Ascending aorta (tissue), 2 donors: ENCODE data around the gene TMEM151B. TPM values are rescaled to one million over a fixed set of nuclear protein-coding genes. Genes with fewer than 3 reads are reported as not detected.
A peak's percentile ranks its signal among the peaks of the same experiment; 100 is the strongest.

Experiments used
- DNase-seq, 2 donors: peaks; one replicate each; pipeline ENCODE4 v3.0.0-alpha.2; 2019; ENCODE audit warnings: low spot score in 2 of 2
- H3K27ac ChIP-seq, 2 donors: fragments of 200-600 bp; sonication (generic); one replicate each; pipeline ENCODE4 v1.5.1; 2016 to 2017; ENCODE audit warnings: mild to moderate bottlenecking in 1 of 2
- H3K27me3 ChIP-seq: fragments of 200-600 bp; sonication (generic); one replicate; pipeline ENCODE4 v1.5.1; 2017
- H3K36me3 ChIP-seq, 2 donors: fragments of 200-600 bp; sonication (generic); one replicate each; pipeline ENCODE4 v1.5.1; 2016
- H3K4me1 ChIP-seq, 2 donors: fragments of 200-600 bp; sonication (generic); one replicate each; pipeline ENCODE4 v1.5.1; 2016 to 2017; ENCODE audit warnings: mild to moderate bottlenecking in 1 of 2
- H3K4me3 ChIP-seq, 2 donors: fragments of 200-600 bp; sonication (generic); one replicate each; pipeline ENCODE4 v1.5.1; 2016 to 2017; ENCODE audit warnings: mild to moderate bottlenecking in 1 of 2
- H3K9me3 ChIP-seq, 2 donors: fragments of 200-600 bp; sonication (generic); one replicate each; pipeline ENCODE4 v1.5.1; 2016
- CTCF ChIP-seq, 3 experiments: fragments of 200-600 bp in 2 of 3; fragments of 450-650 bp in 1 of 3; sonication (generic) in 2 of 3; IDR thresholded peaks; one replicate each; pipeline ENCODE4 v1.5.1; 2016 to 2019; ENCODE audit warnings: antibody characterized with exemption in 3 of 3, mild to moderate bottlenecking in 1 of 3, moderate library complexity in 1 of 3
- intact Hi-C: fragments of 100-400 bp; cut with DNase I; formaldehyde crosslinking; loops from one replicate; pipeline ENCODE4 v1.15.1; 2023
- total RNA-seq: library from RNA; depleted of rRNA; stranded (reverse); fragments of >200 nt; gene quantifications from one replicate; pipeline ENCODE4 v1.1.0, GENCODE V29; 2016

TMEM151B gene
- total RNA-seq, 1 donor from 2014 or later = not detected

- Histone ChIP-seq H3K4me1 (peaks cover 26 to 55% of the 10 kb centered on the region in 2 donors), H3K27ac (peak overlapping the region; percentile 80 to 100), H3K9me3 (no peaks in the 10 kb centered on the region), H3K27me3 (no peaks in the 10 kb centered on the region), H3K36me3 (peaks cover 40 to 52% of the 10 kb centered on the region in 2 donors), H3K4me3 (peak overlapping the region in 1 of 2 donors; percentile 18)
- intact Hi-C loops = loop anchor here (1.0 to 5.0 kb wide), 3 partner anchors 11 to 607 kb away; partner anchors contain the start of genes GTPBP2 and SLC29A1
- TF ChIP-seq CTCF (IDR thresholded peaks at IDR 0.05) = peak; percentile 86 to 88 (median 87)
- peak; percentile 76 to 95 for DNase-seq
Measured at GRCh38 chr6:44234101-44235025, 35.9 kb upstream of the TMEM151B start.

- peaks cover 26 to 55% of the 10 kb centered on the region in 2 donors for H3K4me1 ChIP-seq
- no peaks in the 10 kb centered on the region for H3K9me3 ChIP-seq
- H3K4me3 ChIP-seq = no peak overlapping the region
- no peak for TF ChIP-seq CTCF (IDR thresholded peaks at IDR 0.05)
- peak overlapping the region; percentile 80 to 100 for H3K27ac ChIP-seq
- H3K27me3 ChIP-seq = no peaks in the 10 kb centered on the region
- DNase-seq = no peak
- intact Hi-C loops = loop anchor here (5.0 kb wide), 1 partner anchor 608 kb away; the partner anchor contains the start of gene GTPBP2
- H3K36me3 ChIP-seq = peaks cover 30 to 43% of the 10 kb centered on the region in 2 donors
Measured at GRCh38 chr6:44235269-44235668, 35.0 kb upstream of the TMEM151B start.

- TF ChIP-seq CTCF (IDR thresholded peaks at IDR 0.05) = no peak
- H3K27ac ChIP-seq = peak overlapping the region; percentile 97 to 100
Measured at GRCh38 chr6:44235891-44236516, 34.2 kb upstream of the TMEM151B start.

GRCh38 chr6:44237021-44237812 is 33.0 kb upstream of the TMEM151B start:
- H3K4me1 ChIP-seq = peaks cover 26 to 55% of the 10 kb centered on the region in 2 donors
- intact Hi-C loops = loop anchor here (1.0 to 5.0 kb wide), 3 partner anchors 16 to 610 kb away; partner anchors contain the start of genes GTPBP2 and NFKBIE

More at GRCh38 chr6:44235891-44236516, 34.2 kb upstream of the TMEM151B start:
- H3K4me3 ChIP-seq = no peak overlapping the region
- H3K4me1 ChIP-seq = peaks cover 26 to 55% of the 10 kb centered on the region in 2 donors
- no peak for DNase-seq
- intact Hi-C loops = loop anchor here (5.0 kb wide), 1 partner anchor 609 kb away; the partner anchor contains the start of gene GTPBP2
- H3K9me3 ChIP-seq = no peaks in the 10 kb centered on the region
- no peaks in the 10 kb centered on the region for H3K27me3 ChIP-seq
- H3K36me3 ChIP-seq = peaks cover 23 to 35% of the 10 kb centered on the region in 2 donors

More at GRCh38 chr6:44237021-44237812, 33.0 kb upstream of the TMEM151B start:
- Histone ChIP-seq H3K9me3 (no peaks in the 10 kb centered on the region), H3K27ac (peak overlapping the region; percentile 97 to 100), H3K4me3 (peak overlapping the region; percentile 51 to 79), H3K36me3 (peaks cover 11 to 23% of the 10 kb centered on the region in 2 donors), H3K27me3 (no peaks in the 10 kb centered on the region)
- peak; percentile 98 to 99 for DNase-seq
- no peak for TF ChIP-seq CTCF (IDR thresholded peaks at IDR 0.05)
